GM21381 (cell line): ENCODE results near the gene NARS2.
"Not testable (repeated sequence)": the region's sequence is repeated elsewhere in the genome, so short reads cannot be mapped to it uniquely, and the experiment has no call there.

Source experiments
- ATAC-seq: cut with Tn5 transposase; IDR thresholded peaks from one replicate; pipeline ENCODE4 v1.9.1; 2021; ENCODE audit warnings: mild to moderate bottlenecking, moderate library complexity; ENCODE audit not compliant: unreplicated experiment

The NARS2 gene

DNA sequence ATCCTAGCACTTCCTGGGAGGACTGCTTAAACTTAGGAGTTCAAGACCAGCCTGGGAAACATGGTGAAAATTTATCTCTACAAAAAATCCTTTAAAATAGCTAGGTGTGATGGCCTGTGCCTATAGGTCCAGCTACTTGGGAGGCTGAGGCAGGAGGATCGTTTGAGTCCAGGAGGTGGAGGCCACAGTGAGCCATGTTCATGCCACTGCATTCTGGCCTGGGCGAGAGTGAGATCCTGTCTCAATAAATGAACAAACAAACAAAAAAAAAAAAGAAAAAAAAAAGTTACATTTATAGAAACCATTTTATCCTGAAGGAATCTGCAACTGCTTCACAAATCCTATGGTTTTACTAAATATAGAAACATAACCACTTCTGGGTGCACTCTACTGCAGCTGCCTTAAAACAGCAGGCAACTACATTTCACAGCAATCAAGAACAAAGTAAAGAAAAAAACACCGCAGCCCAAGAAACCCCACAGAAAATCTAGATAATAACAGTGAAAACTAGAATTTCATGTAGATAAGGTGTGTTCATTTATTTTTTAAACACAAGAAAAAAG lies 81.2 kb downstream of the NARS2 start:
- no peak for ATAC-seq

DNA sequence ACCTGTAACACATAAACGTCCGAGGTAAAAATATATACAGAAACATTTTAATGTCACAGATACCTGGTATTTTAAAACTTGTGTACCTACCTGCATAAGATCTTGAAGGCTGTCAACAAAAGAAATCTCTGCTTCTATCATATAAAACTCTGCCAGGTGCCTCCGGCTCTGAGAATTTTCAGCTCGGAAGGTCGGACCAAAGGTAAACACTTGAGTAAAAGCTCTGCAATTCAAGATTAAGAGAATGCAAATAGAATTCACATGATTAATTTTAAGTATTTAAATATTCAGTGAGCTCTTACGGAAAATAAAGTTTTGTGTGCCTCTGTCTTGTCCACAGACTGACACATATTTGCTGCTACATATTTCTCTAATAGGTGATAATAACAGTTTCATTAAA lies 81.7 kb downstream of the NARS2 start:
- no peak for ATAC-seq

GRCh38 chr11:78489184-78489583 lies 85.5 kb downstream of the NARS2 start:
- ATAC-seq: no peak

DNA sequence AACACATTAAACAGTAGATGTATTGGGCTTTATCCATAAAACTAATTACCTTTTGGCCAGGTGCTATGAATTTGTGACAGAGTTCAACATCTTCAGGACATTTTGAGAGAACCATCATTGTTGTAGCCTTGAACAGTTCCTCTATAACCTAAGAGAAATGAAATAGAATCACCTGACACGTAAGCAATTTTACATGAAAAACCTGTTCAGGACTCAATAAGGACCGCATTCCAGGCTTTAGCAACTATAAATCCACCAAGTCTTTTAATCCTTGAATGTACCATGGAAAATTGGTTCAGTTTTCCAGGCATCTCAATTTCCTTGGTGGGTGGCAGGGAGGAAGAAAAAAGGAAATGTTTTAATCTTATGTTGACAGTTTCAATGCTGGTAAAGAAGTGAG lies 96.1 kb downstream of the NARS2 start:
- no peak for ATAC-seq

GRCh38 chr11:78476066-78476465 lies 98.6 kb downstream of the NARS2 start:
- no peak for ATAC-seq

DNA sequence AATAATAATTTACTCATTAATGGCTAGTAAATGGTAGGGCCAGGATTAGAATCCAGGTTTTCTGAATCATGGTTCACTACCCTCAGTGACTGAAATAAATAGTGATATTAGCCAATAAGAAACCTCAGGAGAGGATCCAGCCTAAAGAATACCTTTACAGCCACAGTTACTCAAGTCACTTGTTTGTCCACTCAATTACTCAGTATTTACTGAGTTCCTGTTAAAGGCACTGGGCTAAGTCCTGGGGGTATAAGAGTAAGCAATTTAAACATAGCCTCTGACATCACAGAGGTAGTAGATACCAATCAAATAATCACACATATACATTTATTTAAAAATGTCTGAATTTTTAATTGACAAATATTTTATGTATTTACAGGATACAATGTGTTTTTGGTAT lies 100.2 kb downstream of the NARS2 start:
- ATAC-seq: no peak

DNA sequence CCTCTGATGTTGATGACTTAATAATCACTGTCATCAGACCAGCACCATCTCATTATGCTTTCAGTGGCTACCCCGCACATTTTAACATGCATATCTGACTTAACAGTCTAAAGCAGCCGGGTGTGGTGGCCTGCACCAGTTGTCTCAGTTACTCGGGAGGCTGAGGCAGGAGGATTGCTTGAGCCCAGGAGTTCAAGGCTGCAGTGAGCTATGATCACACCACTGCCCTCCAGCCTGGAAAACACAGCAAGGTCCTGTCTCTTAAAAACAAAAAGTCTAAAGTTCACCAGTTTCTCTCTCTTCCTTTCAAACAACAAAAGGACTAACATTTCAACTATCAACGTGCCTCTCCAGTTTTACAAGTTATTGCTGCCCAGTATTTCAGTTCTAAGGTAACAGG lies 101.8 kb downstream of the NARS2 start:
- no peak for ATAC-seq

GRCh38 chr11:78472382-78472781 lies 102.3 kb downstream of the NARS2 start:
- ATAC-seq: no peak

DNA sequence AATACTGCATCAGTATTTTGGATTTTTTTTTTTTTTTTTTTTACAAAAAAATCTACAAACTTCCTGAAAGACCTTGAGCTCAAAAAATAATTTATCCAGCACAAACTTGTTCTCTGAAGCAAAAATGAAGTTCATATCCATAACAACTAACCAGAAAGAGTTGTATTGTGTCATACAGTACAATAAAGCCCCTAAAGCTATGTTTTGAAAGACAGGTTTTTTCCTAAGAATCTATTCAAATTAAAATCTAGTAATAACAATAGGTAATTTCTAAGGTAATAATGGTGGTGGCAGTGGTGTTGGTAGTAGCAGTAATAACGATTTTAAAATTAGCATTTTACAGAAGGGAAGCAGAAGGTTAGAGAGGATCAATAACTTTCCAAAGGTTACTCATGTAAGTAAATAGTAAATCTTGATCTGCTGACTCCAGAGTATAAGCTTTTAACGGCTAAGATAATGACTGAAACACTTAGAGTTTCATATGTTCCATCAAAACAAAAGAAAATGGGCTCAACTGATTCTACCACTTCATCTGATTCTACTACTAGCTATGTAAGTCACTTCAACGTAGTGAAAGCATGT lies 103.7 kb downstream of the NARS2 start:
- no peak for ATAC-seq

GRCh38 chr11:78469896-78470295 lies 104.8 kb downstream of the NARS2 start:
- no peak for ATAC-seq

- no peak for ATAC-seq
These were observed 106.7 kb downstream of the NARS2 start for GRCh38 chr11:78467931-78468330.

DNA sequence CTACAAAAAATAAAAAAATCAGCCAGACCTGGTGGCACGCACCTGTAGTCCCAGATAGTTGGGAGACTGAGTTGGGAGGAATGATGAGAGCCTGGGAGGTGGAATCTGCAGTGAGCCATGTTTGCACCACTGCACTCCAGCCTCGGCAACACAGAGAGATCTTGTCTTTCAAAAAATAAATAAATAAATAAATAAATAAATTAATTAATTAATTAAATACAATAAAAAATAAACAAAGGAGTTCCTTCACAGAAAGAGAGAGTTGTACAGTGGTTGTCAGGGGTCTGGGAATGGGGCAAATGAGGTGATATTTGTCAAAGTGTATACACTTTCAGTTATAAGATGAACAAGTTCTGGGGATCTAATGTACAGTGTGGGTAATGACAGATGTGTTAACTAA lies 107.3 kb downstream of the NARS2 start:
- no peak for ATAC-seq

- peak; percentile 99 for ATAC-seq
These were observed 109.3 kb downstream of the NARS2 start for GRCh38 chr11:78465169-78465942.

- ATAC-seq: not testable (repeated sequence)
These were observed 109.9 kb downstream of the NARS2 start for GRCh38 chr11:78464787-78465168.

GRCh38 chr11:78460471-78460870 lies 114.2 kb downstream of the NARS2 start:
- no peak for ATAC-seq

DNA sequence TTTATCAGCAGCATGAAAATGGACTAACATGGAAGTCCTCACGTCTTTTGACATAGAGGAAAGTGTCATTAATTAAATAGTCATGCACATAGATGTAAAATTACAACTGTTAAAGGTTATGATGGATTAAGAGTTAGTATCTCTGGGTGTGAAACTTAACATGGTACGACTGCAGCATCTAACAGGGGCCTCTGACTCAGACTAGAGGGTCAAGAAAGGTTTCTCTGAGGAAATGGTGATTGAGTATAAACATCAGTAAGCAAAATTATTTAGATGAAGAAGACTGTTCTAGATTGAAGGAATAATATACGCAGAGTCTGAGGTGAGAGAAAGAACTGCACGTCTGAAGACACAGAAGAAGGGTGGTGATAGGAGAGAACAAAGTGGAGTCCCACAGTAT lies 114.9 kb downstream of the NARS2 start:
- no peak for ATAC-seq

DNA sequence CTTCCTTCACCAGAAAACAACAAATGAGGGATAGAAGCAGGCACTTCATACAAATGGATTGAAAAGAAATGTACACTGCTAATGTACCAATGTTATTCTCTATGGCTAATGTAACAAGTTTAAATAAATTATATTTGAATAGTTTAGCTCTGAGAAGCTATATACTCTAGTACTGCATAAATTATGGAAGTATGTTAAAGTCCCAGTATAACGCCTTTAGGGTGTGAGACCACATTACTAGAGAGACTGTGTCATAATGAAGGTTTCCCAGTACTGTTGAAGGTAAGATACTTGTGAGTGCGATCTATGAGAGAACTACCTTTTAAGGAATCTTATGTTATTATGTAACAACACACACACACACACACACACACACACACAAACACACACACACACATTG lies 117.2 kb downstream of the NARS2 start:
- ATAC-seq: no peak

GRCh38 chr11:78453140-78453935 lies 121.3 kb downstream of the NARS2 start:
- ATAC-seq: peak; percentile 55

GRCh38 chr11:78451371-78452150 lies 123.1 kb downstream of the NARS2 start:
- no peak for ATAC-seq

GRCh38 chr11:78450866-78451265 lies 123.8 kb downstream of the NARS2 start:
- ATAC-seq: no peak

- no peak for ATAC-seq
These were observed 124.8 kb downstream of the NARS2 start for GRCh38 chr11:78449866-78450265.
